Stimulated activated naive CD4-positive, alpha-beta T cell treated with Interleukin-2 at 50 U/mL for 16 hours (primary cell): ENCODE measurements around the gene CYP2A13.
A peak's percentile ranks its signal among the peaks of the same experiment; 100 is the strongest.
"Not testable (repeated sequence)": the region's sequence is repeated elsewhere in the genome, so short reads cannot be mapped to it uniquely, and the experiment has no call there.

Source experiments
- DNase-seq: peaks from one replicate; lab custom pipeline; 2025; lab: John Stamatoyannopoulos, UW

The CYP2A13 gene

GRCh38 chr19:41120929-41121911, 33.0 kb downstream of the CYP2A13 start:
- DNase-seq, result peak; percentile 26

GRCh38 chr19:41122846-41123245, 34.6 kb downstream of the CYP2A13 start:
- DNase-seq, result not testable (repeated sequence)

- no peak for DNase-seq
These were observed 35.6 kb downstream of the CYP2A13 start for GRCh38 chr19:41123716-41124294.

- peak; percentile 24 for DNase-seq
These were observed 38.5 kb downstream of the CYP2A13 start for GRCh38 chr19:41126765-41127203.

- DNase-seq, result not testable (repeated sequence)
These were observed 39.1 kb downstream of the CYP2A13 start for GRCh38 chr19:41127362-41127761.

- DNase-seq, result peak; percentile 90
These were observed 39.6 kb downstream of the CYP2A13 start for GRCh38 chr19:41127801-41128300.

- DNase-seq, result no peak
These were observed 40.4 kb downstream of the CYP2A13 start for GRCh38 chr19:41128692-41129091.

- DNase-seq, result no peak
These were observed 42.9 kb downstream of the CYP2A13 start for GRCh38 chr19:41131186-41131585.

- DNase-seq, result no peak
These were observed 45.0 kb downstream of the CYP2A13 start for GRCh38 chr19:41133260-41133659.

- DNase-seq, result no peak
These were observed 46.4 kb downstream of the CYP2A13 start for GRCh38 chr19:41134616-41135015.

GRCh38 chr19:41135390-41136384, 47.4 kb downstream of the CYP2A13 start:
- DNase-seq, result peak; percentile 4

GRCh38 chr19:41136636-41137455, 48.6 kb downstream of the CYP2A13 start:
- no peak for DNase-seq

GRCh38 chr19:41144403-41144802, 56.2 kb downstream of the CYP2A13 start:
- DNase-seq, result peak; percentile 81
